ENCODE measurements around the gene CNKSR2. TPM values are rescaled to one million over a fixed set of nuclear protein-coding genes. Genes with fewer than 3 reads are reported as not detected.
"Not testable (repeated sequence)": the region's sequence is repeated elsewhere in the genome, so short reads cannot be mapped to it uniquely, and the experiment has no call there.

CNKSR2 gene
- total RNA-seq, 2 donors from 2014 or later: 0.44 to 1.1 TPM

- ATAC-seq (no peak), DNase-seq (no peak)
- intact Hi-C loops (cut with DNase I): no loop called here
Observed at GRCh38 chrX:21427086-21427485, 52.9 kb downstream of the CNKSR2 start.

GRCh38 chrX:21437036-21437435, 62.8 kb downstream of the CNKSR2 start:
- intact Hi-C loops (cut with DNase I): no loop called here
- DNase-seq (no peak), ATAC-seq (no peak)

DNA sequence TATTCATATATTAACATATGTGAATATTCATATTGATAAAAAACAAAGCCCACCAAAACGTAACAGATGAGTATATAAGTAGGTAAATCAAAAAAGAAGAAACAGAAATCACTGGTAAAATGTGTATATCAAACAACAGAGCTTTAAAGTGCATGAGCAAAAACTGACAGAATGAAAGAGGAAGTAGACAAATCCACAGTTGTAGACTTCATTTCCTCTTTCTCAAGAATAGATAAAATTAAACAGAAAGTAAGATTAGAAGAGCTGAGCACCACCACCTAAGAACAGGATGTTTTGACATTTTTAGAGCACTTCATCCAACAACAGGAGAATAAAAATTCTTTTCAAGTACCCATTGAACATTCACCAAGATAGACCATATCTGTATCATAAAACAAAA, 64.6 kb downstream of the CNKSR2 start:
- ATAC-seq: no peak
- intact Hi-C loops (cut with DNase I): no loop called here
- DNase-seq: no peak

GRCh38 chrX:21440911-21441310, 66.7 kb downstream of the CNKSR2 start:
- DNase-seq: no peak
- intact Hi-C loops (cut with DNase I): no loop called here
- ATAC-seq: no peak

DNA sequence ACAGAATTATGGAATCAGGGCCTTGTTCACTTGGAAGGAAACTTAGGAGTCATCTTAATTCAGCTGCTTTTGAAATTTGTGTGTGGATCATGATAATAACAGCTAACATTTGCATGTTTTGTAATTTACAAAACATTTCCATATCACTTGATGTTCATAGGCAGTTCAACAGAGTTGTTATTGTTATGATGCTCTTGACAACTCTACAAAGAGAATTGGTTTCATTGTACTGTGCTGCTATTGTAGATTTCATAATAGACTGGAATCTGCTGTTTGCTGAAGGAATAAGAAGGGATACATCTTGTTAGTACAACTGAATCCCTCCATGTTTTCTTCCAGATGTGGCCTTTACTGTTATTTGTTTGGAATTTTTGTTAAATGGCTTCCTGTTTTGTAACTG, 83.5 kb downstream of the CNKSR2 start:
- DNase-seq (no peak), ATAC-seq (no peak)
- intact Hi-C loops (cut with DNase I): no loop called here

DNA sequence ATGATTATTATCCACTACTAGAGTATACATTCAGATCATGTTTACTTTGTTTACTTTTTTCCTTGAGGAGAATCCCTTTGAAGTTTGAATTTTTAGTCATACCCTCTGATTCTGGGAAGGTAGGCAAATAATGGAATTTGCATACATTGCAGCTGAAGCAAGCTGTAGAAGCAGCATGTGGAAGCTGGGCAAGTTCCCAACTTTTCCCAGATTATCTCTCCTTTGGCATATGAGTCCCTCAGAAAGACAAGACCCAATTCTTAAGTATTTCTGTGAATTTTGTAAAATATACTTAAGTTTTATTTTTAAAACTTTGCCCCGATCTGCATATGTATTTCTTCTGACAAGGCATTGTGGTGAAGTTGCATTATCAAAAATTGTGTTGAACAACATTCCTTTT, 94.9 kb downstream of the CNKSR2 start:
- ATAC-seq (no peak), DNase-seq (no peak)
- intact Hi-C loops (cut with DNase I): no loop called here

DNA sequence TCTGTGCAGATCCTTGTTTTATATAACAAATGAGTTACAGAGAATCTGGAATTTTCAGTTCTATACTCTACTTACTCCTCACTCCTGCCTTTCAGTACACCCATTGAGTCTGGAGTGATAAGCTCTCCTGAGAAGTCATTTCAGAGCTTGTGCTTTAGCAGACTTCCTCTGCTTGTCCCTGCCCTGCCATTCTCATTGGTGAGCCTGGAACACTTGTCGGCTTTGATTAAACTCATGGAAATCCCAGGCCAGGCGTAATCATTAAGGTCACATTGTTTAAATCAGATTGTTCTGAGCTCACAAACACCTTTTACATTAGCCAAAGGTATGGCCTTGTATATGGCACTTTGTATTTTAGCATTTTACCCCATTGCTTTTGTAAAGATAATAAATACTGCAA, 102.7 kb downstream of the CNKSR2 start:
- intact Hi-C loops (cut with DNase I): no loop called here
- DNase-seq: no peak
- ATAC-seq: no peak

GRCh38 chrX:21479695-21480270, 105.6 kb downstream of the CNKSR2 start:
- intact Hi-C loops (cut with DNase I): loop anchor here in 1 of 2 donors (5.0 kb wide), 1 partner anchor 952 kb away; no protein-coding TSS in a partner anchor
- ATAC-seq (peak; percentile 37 to 53), DNase-seq (no peak)

DNA sequence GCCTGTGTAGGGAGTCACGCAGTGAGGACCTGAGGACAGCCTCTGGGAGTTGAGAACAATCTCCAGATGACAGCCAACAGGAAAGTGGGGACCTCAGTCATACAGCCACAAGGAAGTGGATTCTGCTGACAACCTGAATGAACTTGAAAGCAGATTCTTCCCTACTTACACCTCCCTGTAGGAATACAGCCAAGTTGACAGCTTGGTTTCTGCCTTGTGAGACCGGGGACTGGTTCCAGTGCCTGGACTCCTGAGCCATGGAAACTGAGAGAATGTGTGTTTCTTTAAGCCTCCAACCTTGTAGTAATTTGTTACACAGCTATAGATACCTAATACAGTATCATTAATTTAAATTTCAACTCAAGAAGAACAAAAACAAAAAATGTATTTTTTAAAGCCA, 107.5 kb downstream of the CNKSR2 start:
- ATAC-seq (no peak), DNase-seq (no peak)
- intact Hi-C loops (cut with DNase I): loop anchor here in 1 of 2 donors (5.0 kb wide), 1 partner anchor 954 kb away; no protein-coding TSS in a partner anchor

DNA sequence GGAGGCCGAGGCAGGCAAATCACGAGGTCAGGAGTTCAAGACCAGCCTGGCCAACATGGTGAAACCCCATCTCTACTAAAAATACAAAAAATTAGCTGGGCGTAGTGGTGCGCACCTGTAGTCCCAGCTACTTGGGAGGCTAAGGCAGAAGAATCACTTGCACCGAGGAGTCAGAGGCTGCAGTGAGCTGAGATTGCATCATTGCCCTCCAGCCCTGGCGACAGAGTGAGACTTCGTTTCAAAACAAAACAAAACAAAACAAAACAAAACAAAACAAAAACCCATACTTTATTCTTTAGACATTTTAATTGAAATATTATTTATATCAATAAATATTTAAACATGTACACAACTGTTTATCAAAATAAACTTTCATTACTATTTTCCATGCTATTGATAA, 109.8 kb downstream of the CNKSR2 start:
- not testable (repeated sequence) for ATAC-seq, DNase-seq
- intact Hi-C loops (cut with DNase I): loop anchor here in 1 of 2 donors (5.0 kb wide), 1 partner anchor 957 kb away; no protein-coding TSS in a partner anchor

DNA sequence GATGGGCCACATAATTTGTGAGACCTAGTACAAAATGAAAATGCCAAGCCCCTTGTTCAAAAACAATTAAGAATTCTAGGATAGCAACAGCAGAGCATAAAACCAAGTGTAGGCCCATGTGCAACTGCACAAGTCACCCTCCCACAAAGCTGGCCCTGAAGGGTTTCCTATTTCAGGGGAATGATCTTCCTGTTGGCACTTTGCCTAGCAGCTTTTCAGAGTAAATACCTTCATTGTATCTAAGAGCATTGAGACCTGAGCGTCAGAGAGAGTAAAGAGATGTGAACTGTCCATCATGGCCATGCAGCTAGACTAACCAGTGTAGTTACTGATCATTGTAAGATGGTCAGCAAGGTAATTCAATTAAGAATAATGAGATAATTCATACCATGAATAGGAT, 113.6 kb downstream of the CNKSR2 start:
- ATAC-seq: no peak
- DNase-seq: no peak
- intact Hi-C loops (cut with DNase I): no loop called here

GRCh38 chrX:21490341-21490740, 116.1 kb downstream of the CNKSR2 start:
- DNase-seq (no peak), ATAC-seq (no peak)

GRCh38 chrX:21493226-21493830, 119.1 kb downstream of the CNKSR2 start:
- DNase-seq (no peak), ATAC-seq (no peak)
- intact Hi-C loops (cut with DNase I): no loop called here

More at GRCh38 chrX:21490341-21490740, 116.1 kb downstream of the CNKSR2 start:
- intact Hi-C loops (cut with DNase I): no loop called here

DNA sequence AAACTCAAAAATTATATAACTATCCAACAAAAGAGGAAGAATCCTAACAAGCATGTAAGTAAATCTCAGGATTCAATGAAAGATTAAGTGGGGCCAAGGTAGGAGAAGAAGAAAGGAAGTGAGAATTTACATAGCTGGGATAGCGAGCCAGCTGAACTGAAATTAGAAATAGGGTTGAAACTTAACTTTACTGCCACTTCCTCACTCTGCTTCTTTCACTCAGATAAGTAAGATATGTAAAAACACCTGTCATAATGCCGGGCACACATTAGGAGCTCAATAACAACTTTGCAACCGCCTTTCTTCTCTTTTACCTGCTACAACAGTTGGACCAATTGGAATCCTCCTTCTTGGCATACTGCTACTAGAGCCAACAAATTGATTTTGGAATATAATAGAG, 129.4 kb downstream of the CNKSR2 start:
- ATAC-seq (no peak), DNase-seq (no peak)
- intact Hi-C loops (cut with DNase I): no loop called here

DNA sequence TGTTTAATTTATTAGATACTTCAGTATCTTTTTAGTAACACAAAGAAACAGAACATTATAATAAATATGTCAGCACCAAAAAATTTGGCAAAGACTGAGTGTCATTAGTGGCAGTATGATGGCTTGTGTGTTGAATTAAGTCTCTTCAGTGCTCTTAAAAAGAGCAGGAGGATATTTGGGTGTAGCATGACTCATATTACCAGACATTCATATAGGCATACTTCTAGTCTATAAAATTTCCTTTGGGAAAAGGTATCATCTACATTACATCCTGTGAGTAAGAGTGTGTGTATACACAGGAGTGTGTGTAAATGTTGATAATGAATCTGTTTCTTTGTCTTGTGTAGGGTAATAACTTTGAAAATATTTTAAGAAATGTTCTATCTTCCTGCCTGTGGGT, 135.7 kb downstream of the CNKSR2 start:
- DNase-seq: no peak
- intact Hi-C loops (cut with DNase I): no loop called here
- no peak for ATAC-seq

DNA sequence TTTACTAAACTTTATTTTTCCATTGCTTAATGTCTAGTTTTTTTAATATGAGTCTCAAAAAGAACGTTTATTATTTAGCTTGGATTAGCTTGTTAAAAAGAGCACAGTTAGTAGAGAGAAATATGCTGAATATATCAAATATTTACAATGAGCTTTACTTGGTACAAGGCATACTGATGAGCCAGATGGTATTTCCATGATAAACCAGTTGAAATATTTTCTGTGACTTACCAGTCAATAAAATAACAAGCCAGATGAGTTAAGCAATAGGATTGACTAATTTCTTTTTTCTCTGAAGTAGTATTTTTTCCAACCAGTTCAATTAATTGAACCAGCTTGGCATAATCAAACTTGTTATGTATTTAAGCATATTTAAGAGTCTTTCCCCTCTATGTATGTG, 149.8 kb downstream of the CNKSR2 start:
- intact Hi-C loops (cut with DNase I): no loop called here
- ATAC-seq: no peak
- no peak for DNase-seq

- intact Hi-C loops (cut with DNase I): no loop called here
- DNase-seq: no peak
- ATAC-seq: no peak
Observed at GRCh38 chrX:21528076-21528475, 153.9 kb downstream of the CNKSR2 start.

DNA sequence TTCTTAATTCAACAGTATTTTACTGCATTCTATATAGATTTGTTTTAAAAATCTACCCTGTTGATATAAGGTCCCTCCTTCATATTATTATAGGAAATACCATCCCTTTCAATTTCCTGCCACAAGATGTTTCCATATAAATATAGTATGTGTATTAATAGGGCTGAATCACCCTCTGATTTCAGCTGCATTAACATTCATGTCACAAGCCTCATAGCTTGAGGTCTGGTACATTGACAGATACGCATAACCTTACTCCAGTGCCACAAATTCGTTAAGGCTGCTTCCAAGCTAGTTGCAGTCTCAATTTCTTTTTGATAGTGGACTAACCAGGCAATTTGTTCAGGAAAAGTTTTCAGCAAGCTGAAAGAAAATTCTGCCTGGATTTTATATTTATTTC, 155.6 kb downstream of the CNKSR2 start:
- intact Hi-C loops (cut with DNase I): no loop called here
- DNase-seq (no peak), ATAC-seq (no peak)

GRCh38 chrX:21544642-21545041, 170.4 kb downstream of the CNKSR2 start:
- intact Hi-C loops (cut with DNase I); DNase-seq; ATAC-seq: not testable (repeated sequence)

- intact Hi-C loops (cut with DNase I): no loop called here
- DNase-seq: no peak
- ATAC-seq: no peak
Observed at GRCh38 chrX:21559417-21559816, 185.2 kb downstream of the CNKSR2 start.

DNA sequence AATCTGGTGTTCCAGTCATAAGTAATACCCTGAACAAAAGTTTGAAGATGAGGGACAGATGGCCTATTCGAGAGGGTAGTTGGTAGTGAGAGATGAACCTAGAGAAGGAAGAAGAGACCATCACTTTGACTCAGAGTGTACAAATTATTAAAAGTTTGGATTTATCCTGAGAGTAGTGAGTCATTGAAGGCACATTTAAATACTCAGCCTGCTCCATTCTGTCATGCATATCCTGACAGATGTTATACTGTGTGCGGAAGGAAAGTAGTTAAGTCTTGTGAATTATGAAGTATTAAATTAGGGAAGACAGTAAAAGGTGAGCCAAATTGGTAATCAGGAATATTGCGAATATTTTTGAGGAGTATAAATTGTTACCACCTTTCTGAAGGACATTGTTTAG, 190.8 kb downstream of the CNKSR2 start:
- intact Hi-C loops (cut with DNase I): no loop called here
- no peak for DNase-seq
- no peak for ATAC-seq
